Globus pallidus (tissue), 1 donor: ENCODE measurements around the gene CNOT10.
A peak's percentile ranks its signal among the peaks of the same experiment; 100 is the strongest.
"Not testable (repeated sequence)": the region's sequence is repeated elsewhere in the genome, so short reads cannot be mapped to it uniquely, and the experiment has no call there.

Source experiments
- DNase-seq: peaks from one replicate; pipeline ENCODE4 v3.0.0-alpha.2; 2015; ENCODE audit warnings: low spot score

The CNOT10 gene

DNA sequence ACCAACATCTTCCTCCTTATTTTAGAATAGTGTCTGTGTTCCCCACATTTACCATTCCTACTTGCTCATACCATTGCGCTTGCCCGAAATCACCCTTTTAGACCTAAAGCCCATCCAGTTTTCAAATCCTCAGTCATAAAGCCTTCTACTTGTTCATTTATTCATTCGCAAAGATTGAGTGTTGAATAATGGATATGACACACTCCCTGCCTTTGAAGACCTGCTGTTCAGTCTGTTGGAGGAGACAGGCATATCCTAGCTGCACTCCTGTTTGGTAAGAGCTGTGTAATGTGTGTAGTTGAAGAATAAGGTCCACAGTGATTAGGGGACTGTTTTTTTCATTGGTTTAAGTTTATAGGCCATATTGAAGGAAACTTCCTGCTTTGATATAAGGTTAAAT, 1.7 kb downstream of the CNOT10 start:
- DNase-seq = no peak

DNA sequence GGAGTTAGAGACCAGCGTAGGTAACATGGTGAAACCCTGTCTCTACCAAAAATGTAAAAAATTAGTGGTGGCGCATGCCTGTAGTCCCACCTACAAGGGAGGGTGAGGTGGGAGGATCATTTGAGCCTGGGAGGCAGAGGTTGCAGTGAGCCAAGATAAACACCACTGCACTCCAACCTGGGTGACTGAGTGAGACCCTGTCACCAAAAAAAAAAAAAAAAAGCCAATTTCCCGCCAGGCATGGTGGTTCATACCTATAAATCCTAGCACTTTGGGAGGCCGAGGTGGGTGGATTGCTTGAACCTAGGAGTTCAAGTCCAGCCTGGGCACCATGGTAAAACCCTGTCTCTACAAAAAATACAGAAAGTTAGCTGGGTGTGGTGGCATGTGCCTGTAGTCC, 6.9 kb downstream of the CNOT10 start:
- no peak for DNase-seq

DNA sequence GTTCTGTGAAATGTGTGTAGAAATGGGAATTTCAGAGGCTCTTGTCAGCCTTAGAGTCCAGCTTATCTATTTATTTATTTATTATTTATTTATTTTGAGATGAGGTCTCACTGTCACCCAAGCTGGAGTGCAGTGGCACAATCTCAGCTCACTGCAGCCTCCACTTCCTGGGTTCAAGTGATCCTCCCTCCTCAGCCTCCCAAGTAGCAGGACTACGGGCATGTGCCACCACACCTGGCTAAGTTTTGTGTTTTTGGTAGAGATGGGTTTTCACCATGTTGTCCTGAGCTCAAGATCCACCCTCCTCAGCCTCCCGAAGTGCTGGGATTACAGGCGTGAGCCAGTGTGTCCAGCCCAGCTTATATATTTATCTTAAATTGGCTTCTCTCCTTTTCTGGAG, 11.5 kb downstream of the CNOT10 start:
- DNase-seq = no peak

DNA sequence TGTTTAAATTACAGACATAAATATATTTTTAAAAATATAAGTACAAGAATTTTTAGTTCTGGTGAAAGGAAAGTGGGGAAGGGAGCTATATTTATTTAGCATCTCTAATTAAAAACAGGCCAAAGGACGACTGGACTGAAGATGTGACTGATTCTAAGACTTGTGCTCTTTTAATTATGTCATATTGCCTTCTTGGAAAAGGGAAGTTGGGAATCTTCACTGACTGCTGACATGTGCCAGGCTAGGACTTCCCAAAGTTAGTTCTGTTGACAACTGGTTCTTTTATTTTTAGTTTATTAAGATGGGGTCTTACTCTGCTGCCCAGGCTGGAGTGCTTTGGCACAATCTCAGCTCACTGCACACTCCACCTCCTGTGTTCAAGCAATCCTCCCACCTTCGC, 13.5 kb downstream of the CNOT10 start:
- no peak for DNase-seq

DNA sequence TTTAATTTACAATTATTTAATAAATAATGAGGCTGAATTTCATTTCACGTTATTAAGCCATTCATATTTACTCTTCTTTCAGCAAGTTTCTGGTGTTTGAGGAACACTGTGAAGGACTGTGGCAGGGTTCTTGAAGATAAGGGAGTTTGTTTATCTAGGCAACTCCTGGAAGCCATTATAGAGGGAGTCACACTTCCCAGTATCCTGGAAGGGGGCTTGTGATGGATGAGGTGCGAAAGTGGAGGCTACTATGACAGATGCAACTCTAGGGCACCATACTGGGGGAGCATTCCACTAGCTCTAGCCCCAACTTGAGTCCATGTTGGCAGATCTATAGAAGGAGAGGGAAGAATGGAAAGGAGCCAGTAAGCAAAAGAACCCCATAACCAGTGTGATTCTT, 14.4 kb downstream of the CNOT10 start:
- no peak for DNase-seq

DNA sequence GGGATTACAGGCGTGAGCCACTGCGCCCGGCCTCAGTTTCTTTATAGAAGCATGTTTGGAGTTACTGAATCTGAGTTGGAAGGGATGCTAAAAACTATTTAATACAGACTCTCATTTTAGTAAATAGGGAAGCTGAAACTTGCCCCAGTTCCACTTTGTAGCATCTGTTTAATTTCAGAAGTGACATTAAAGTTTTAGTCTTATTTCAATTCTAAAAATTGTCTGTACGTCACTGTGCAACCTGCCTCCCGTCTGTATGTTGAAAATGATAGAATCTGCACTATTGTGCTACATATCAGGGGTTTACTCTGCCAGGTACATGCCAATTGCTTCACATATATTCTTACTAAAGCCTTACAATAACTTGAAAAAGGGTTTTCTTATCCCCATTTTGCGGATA, 15.3 kb downstream of the CNOT10 start:
- no peak for DNase-seq

DNA sequence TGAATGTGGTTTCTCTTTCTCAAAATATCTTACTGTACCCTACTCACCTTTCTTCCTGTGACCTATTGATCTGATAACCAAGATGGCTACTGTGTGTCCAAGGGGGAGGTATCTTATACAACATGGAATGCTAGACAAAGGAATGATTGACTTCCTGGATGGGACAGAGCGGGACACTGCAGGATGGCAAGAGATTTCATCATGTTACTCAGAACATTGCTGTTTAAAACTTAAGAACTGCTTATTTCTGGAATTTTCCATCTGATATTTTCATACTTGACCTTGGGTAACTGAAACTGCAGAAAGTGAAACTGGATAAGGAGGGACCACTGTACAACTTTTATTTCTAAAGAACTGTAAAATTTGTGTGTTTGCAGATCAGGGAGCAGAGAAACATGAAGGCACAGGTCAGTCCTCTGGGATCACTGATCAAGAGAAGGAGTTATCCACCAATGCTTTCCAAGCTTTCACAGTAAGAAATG, 18.5 kb downstream of the CNOT10 start:
- no peak for DNase-seq

DNA sequence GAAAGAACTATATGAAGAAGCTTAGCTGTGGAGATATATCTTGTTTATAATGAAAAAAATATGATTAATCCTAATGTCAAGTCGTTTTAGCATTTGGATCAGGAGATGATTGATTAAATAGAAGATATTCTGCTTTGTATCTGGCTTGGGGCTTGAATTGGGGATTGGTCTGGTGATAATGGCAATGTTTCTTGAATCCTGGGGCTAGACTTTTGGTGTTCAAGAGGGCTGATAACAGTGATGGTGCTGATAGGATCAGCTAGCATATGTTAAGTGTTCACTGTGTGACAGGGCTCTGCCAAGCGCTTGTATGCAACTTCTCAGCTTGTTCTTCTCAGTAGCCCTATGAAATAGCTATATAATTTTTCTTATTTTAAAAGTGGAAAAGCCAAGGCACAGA, 20.2 kb downstream of the CNOT10 start:
- DNase-seq = no peak

DNA sequence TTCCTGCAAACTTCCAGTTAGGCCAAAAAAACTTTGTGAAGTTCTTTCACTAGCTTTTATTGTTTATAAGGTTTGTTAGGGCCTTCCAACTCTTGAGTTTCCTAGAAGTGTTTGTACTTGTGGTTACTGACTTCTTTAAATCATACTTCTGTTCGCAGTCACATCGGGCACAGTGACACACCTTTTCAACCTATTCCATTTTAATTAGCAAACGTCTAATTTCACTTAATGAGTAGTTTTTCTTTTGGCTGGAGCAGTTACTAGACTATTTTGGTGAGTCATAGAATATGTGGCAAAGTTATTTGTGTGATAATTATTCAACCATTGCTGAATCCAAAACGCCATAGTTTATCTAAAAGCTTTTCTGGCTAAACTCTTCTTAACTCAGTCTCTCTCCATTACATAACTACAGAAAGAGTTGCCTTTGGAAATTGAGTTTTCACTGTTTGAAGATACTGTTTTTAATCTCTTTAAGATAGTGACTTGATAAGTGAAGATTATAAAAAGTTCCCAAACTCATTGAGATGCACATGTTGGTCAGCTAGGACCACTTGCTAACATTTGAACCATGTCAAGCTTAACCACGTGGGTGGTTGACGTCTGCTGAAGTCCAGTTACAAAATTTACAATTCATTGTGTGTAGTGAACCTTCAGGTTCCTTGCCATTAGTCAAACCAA, 21.5 kb downstream of the CNOT10 start:
- no peak for DNase-seq

DNA sequence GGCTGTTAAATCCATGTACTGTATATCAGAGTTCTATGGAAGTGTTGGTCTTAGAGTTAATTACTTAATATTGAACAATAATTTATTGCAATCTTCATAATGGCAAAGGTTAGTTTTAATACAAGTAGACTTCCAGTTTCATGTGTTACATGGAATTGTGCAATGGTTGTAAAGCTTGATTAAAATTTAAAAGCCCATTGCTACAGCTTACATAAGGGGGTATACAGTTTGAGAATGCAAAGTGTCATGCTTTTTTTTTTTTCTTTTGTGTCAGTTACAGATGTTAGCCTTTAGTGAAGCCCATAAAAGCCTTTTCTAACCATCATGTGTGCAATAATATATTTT, 22.0 kb downstream of the CNOT10 start:
- no peak for DNase-seq

DNA sequence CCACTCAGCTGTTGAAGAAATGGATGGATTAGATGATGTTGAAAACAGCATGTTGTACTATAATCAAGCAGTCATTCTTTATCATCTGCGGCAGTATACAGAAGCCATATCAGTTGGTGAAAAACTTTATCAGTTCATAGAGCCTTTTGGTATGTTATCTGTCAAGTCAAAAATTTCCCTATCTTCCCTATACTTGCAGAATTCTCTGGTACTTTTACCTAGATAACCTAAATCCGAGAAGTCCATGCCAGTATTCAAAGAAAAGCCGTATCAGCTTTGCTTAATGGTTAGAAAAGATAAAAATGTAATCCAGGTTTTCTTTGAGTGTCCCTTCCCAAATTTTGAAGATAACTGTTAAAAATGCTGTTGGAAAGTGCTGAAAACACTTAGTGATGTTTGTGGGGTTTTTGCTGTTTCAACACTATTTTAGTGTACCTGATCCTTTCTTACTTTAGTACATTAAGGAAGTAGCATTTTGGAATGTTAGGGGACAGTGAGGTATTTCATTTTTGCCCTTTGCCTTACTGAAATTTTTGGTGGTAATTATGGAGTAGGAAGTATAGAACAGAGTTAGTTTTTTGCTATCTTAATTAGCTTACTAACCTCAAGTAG, 23.8 kb downstream of the CNOT10 start:
- DNase-seq = no peak

DNA sequence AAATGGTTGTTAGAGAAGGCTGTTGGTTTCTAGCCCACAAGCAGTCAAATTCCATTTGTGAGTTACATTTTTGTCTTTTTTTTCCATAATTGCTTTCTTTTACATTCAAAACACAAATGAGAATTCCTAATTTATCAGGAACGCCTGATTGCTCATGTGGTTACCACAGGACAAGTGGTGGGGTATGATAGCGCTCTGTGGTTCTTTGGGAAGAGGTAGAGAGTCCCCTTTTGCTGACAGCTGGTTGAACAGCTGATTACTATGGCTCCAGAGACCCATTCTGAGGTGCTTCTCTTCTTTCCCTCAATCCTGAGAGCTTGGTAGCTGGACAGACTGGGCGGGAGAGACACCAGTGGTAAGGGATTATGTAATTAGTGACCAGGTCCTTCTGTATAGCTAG, 24.4 kb downstream of the CNOT10 start:
- no peak for DNase-seq

DNA sequence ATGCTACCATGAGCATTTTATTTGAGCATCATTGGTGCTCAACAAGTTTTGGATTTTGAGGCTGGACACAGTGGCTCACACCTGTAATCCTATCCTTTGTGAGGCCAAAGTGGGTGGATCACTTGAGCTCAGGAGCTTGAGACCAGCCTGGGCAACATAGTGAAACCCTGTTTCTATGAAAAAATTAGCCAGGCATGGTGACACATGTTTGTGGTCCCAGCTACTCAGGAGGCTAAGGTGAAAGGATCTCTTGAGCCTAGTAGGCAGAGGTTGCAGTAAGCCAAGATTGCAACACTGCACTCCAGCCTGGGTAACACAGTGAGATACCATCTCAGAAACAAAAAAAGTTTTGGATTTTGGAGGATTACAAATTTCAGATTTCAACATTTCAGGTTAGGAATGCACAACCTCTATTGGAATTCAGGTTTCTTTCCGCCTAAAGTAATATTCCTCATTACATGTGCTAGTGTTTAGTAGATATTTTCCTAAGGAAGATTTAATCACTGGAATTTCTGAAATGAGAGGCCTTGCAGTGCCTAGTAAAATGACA, 27.6 kb downstream of the CNOT10 start:
- no peak for DNase-seq

DNA sequence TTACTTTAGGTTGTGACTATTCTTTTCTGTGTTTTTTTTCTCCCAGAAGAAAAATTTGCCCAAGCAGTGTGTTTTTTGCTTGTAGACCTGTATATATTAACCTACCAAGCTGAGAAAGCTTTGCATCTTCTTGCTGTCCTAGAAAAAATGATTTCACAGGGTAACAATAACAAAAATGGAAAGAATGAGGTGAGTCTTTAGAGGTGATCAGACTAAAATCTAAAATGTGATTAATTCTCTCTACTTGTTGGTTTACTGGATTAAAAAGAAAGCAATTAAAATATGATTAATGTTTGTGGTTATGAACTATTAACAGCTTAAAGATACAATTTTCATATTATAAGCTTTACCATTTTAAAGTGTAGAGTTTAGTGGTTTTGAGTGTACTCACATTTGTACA, 28.2 kb downstream of the CNOT10 start:
- no peak for DNase-seq

DNA sequence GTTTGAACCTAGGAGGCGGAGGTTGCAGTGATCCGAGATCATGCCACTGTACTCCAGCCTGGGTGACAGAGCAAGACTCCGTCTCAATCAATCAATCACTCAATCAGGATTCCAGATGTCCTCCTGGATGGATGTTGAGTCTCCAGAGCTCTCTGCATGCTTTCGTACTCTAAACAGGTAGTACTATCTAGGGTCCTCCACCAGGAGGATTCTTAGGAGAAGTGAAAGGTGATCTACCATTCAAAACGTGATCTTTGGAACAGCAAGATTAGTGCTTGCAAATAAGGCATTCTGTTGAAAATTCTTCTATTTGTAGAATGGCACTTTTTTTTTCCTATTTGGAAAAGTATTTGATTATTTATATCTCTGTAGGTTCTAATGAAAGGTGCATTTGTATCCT, 34.3 kb downstream of the CNOT10 start:
- no peak for DNase-seq

DNA sequence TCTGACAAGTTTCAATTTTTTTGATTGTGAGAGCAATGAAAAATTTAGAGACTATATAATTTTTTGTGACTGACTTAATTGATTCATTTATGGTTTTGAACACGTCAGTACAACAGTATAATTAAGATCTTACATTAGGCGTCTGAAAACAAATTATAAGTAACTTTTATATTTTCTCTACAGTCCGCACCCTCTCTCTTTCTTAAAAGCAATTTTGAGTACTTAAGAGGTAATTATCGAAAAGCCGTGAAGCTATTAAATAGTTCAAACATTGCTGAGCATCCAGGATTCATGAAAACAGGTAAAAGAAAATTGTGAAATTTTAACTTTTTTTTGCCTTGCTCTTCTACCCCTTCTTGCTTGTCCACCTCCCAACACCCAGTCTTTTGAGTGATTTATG, 34.9 kb downstream of the CNOT10 start:
- no peak for DNase-seq

DNA sequence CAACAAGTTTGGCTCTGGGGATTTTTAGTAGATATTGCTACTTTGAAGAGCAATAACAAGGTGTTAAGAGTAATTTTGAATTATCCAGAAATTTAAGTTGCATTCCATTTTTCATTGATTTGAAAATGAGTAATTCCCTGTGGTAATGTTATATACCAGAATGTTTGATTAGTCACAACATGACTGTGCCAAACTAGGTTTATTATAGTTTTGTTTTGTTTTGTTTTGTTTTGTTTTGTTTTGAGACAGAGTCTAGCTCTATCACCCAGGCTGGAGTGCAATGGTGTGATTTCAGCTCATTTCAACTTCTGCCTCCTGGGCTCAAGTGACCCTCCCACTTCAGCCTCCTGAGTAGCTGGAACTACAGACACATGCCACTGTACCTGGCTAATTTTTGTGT, 40.7 kb downstream of the CNOT10 start:
- DNase-seq = no peak

DNA sequence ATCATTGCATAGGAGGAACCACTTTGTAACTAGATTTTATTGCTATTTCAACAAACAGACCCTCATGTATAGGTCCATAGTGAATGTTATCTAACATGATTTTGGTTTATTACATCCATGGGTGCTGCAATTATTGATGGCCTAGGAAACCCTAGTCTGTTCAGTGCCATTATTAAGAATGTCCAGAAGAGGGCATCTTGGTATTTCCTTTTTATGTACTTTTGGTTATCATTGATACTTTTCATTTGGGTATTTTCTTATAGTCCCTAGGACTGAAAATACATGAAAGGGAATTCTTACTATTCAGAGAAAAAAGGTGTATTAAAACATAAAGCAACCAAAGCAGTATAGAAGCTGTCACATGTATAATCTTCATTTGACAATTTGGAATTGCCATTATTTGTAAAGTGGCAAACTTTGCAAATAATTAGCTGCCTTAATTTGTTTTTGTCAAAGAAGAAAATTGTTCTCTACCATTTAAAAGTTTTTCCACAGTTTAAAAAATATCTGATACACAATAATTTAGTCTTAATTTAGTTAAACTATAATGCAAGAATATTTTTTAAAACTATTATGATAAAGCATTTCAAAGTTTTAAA, 48.7 kb downstream of the CNOT10 start:
- peak; percentile 16 for DNase-seq

DNA sequence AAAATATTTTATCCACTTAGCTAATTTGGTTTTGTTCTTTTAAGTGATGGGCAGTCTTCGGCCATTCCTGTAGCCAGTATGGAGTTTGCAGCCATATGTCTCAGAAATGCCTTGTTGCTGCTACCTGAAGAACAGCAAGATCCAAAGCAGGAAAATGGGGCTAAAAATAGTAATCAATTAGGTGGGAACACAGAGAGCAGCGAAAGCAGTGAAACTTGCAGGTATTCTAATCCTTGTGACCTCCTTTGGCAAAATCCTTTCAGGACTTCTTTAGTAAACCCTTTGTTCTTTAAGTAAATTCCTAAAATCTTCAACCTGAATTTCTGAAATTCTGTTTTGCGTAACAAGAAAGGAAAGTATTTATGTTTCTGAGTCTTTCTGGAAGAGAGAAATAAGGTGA, 49.8 kb downstream of the CNOT10 start:
- DNase-seq = no peak

DNA sequence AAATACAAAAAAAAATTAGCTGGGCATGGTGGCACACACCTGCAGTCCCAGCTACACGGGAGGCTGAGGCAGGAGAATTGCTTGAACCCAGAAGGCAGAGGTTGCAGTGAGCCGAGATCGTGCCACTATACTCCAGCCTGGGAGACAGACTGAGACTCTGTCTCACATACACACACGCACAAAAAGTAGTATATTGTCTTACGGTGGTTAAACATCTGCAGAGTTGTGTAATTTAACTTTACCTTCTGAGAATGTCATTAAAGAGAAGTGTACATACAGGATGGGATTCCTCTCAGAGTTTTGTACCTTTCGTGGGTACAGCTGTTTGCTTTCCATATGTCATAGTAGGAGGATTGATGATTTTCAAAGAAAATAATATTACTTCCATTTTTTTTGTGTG, 58.5 kb downstream of the CNOT10 start:
- DNase-seq = not testable (repeated sequence)

DNA sequence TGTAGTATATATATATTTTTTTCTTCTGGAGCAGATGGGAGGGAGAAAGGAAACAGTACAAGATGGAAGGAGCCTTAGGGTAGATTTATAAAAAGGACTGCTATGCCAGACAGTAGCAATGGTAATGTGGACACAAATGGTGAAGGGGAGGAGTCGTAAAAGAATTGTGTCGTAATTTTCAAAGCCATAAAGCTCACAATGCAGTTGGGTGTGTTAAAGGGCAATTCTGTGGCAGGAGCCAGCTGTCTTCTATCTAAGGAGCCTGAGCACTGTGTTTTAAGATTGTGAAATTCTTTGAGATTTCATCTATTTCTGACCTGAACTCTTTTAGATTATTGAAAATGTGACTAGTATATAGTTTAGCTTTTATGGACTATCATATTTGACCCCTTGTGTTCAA, 58.9 kb downstream of the CNOT10 start:
- no peak for DNase-seq

DNA sequence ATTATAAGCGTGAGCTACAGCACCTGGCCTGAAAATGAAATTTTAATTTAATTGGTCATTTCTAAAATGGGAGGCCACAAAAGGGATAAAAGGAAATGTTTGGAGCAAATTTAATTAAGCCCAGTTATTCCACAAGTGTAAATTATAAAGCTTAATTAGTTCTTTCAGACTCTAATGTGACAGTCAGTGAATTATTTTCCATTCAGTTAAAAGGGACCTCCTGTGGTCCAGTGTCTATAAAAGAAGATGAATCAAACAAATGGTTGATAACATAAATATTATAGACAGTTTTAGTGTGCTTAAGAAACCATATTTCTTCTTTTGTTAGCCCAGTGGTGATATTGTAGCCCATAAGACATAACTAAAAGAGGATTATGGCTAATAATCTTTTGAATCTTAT, 66.4 kb downstream of the CNOT10 start:
- DNase-seq = no peak

DNA sequence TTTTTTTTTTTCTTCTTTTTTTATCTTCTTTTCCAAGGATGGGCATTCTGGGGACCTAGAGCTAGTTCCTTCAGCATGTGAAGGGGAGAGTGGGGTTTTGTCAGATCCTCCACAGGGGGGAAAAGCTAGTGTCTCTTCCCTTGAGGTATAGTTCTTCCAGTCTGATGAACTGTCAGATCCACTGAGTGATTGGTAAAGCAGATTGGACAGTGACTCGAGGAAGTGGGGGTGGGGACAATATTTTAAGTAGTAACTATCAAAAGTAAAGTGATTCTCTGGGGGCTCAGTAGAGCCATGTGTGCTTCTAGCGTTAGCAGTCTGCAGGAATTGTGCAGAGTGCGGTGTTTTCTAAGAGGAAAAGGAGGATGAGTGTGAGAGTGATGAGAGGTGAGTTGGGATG, 70.8 kb downstream of the CNOT10 start:
- no peak for DNase-seq
